WTC11 (cell line): ENCODE results near the gene ITGAE. TPM values are rescaled to one million over a fixed set of nuclear protein-coding genes. Genes with fewer than 3 reads are reported as not detected.

Experiments
- ATAC-seq: fragments of 200-7000 bp; cut with Tn5 transposase; 2 replicates; pipeline ENCODE4 v1.10.0; 2021; ENCODE audit warnings: mild to moderate bottlenecking, moderate library complexity
- CTCF ChIA-PET: fragments of 300-600 bp; sonication (Branson Sonifier 250); formaldehyde crosslinking; loops from one replicate; lab custom pipeline; 2021; ENCODE audit warnings: antibody characterized with exemption; lab: Charles Lee
- POLR2A ChIA-PET: fragments of 350-600 bp; sonication (Branson Sonifier 250); formaldehyde crosslinking; loops from one replicate; lab custom pipeline; 2021; ENCODE audit warnings: antibody characterized with exemption; lab: Charles Lee
- DNase-seq: peaks from one replicate; pipeline ENCODE4 v3.0.0; 2021; ENCODE audit warnings: low spot score
- H3K27ac Mint-ChIP-seq: 2 replicates; pipeline ENCODE4 v1.8.0; 2021; ENCODE audit warnings: mixed read lengths
- H3K27me3 Mint-ChIP-seq: 2 replicates; pipeline ENCODE4 v1.8.0; 2021; ENCODE audit warnings: low read depth, mild to moderate bottlenecking, moderate library complexity, mixed read lengths
- H3K36me3 Mint-ChIP-seq: 2 replicates; pipeline ENCODE4 v1.8.0; 2021; ENCODE audit warnings: mixed read lengths
- H3K4me1 Mint-ChIP-seq: 2 replicates; pipeline ENCODE4 v1.8.0; 2022; ENCODE audit warnings: mixed read lengths
- H3K4me3 Mint-ChIP-seq: 2 replicates; pipeline ENCODE4 v1.8.0; 2021; ENCODE audit warnings: mild to moderate bottlenecking, moderate library complexity, mixed read lengths
- H3K9me3 Mint-ChIP-seq: 2 replicates; pipeline ENCODE4 v1.8.0; 2021; ENCODE audit warnings: mixed read lengths
- AFF4 ChIP-seq: sonication (generic); formaldehyde crosslinking; IDR thresholded peaks from 2 replicates; pipeline ENCODE4 v1.8.1; 2023; ENCODE audit warnings: mild to moderate bottlenecking, missing genetic modification reagents, borderline replicate concordance
- E2F5 ChIP-seq: sonication (generic); formaldehyde crosslinking; IDR thresholded peaks from 2 replicates; pipeline ENCODE4 v1.8.1; 2022; ENCODE audit warnings: mild to moderate bottlenecking, moderate library complexity, missing genetic modification reagents
- ELF4 ChIP-seq: sonication (generic); formaldehyde crosslinking; IDR thresholded peaks from 2 replicates; pipeline ENCODE4 v1.8.1; 2022; ENCODE audit warnings: low read depth, mild to moderate bottlenecking, moderate library complexity, missing genetic modification reagents
- KAT7 ChIP-seq: sonication (generic); formaldehyde crosslinking; IDR thresholded peaks from 2 replicates; pipeline ENCODE4 v1.8.1; 2023; ENCODE audit warnings: missing genetic modification reagents, mild to moderate bottlenecking, borderline replicate concordance
- NFE2L1 ChIP-seq: sonication (generic); formaldehyde crosslinking; IDR thresholded peaks from 2 replicates; pipeline ENCODE4 v1.8.1; 2023; ENCODE audit warnings: missing genetic modification reagents
- OVOL2 ChIP-seq: fragments of 250-450 bp; sonication (Bioruptor Pico); IDR thresholded peaks from 2 replicates; pipeline ENCODE4 v1.9.0; 2021; ENCODE audit warnings: mild to moderate bottlenecking, borderline replicate concordance
- TEAD4 ChIP-seq: sonication (generic); formaldehyde crosslinking; IDR thresholded peaks from 2 replicates; pipeline ENCODE4 v1.8.0; 2022; ENCODE audit warnings: mild to moderate bottlenecking, missing genetic modification reagents
- USF2 ChIP-seq: sonication (generic); formaldehyde crosslinking; IDR thresholded peaks from 2 replicates; pipeline ENCODE4 v1.8.1; 2023; ENCODE audit warnings: mild to moderate bottlenecking, missing genetic modification reagents, moderate library complexity
- ZNF263 ChIP-seq: sonication (generic); formaldehyde crosslinking; IDR thresholded peaks from 2 replicates; pipeline ENCODE4 v1.8.1; 2022; ENCODE audit warnings: low read depth, mild to moderate bottlenecking, moderate library complexity, missing genetic modification reagents
- total RNA-seq: library from RNA; stranded (reverse); gene quantifications from 3 replicates; pipeline ENCODE4 v1.2.3, GENCODE V29; 2021
- TF ChIP-seq, protein P1 (sequence below): fragments of 200-600 bp; IDR thresholded peaks from 2 replicates; pipeline ENCODE4 v1.8.0; 2022; ENCODE audit warnings: antibody characterized with exemption
- TF ChIP-seq, protein P2 (sequence below): sonication (generic); formaldehyde crosslinking; IDR thresholded peaks from 2 replicates; pipeline ENCODE4 v1.8.0; 2022; ENCODE audit warnings: missing genetic modification reagents
- TF ChIP-seq, protein P3 (sequence below): sonication (generic); formaldehyde crosslinking; IDR thresholded peaks from 2 replicates; pipeline ENCODE4 v1.8.1; 2022; ENCODE audit warnings: low read depth, missing genetic modification reagents, borderline replicate concordance
- TF ChIP-seq, protein P4 (sequence below): sonication (generic); formaldehyde crosslinking; conservative IDR thresholded peaks from 2 replicates; pipeline ENCODE4 v1.8.1; 2022; ENCODE audit warnings: mild to moderate bottlenecking, missing genetic modification reagents
- TF ChIP-seq, protein P5 (sequence below): sonication (generic); formaldehyde crosslinking; IDR thresholded peaks from 2 replicates; pipeline ENCODE4 v1.8.1; 2023; ENCODE audit warnings: mild to moderate bottlenecking, missing genetic modification reagents
- TF ChIP-seq, protein P6 (sequence below): sonication (generic); formaldehyde crosslinking; IDR thresholded peaks from 2 replicates; pipeline ENCODE4 v1.8.0; 2023; ENCODE audit warnings: missing genetic modification reagents

Gene ITGAE
- total RNA-seq, 1 experiment from 2014 or later: 19.5 TPM

- TF ChIP-seq, protein P1, sequence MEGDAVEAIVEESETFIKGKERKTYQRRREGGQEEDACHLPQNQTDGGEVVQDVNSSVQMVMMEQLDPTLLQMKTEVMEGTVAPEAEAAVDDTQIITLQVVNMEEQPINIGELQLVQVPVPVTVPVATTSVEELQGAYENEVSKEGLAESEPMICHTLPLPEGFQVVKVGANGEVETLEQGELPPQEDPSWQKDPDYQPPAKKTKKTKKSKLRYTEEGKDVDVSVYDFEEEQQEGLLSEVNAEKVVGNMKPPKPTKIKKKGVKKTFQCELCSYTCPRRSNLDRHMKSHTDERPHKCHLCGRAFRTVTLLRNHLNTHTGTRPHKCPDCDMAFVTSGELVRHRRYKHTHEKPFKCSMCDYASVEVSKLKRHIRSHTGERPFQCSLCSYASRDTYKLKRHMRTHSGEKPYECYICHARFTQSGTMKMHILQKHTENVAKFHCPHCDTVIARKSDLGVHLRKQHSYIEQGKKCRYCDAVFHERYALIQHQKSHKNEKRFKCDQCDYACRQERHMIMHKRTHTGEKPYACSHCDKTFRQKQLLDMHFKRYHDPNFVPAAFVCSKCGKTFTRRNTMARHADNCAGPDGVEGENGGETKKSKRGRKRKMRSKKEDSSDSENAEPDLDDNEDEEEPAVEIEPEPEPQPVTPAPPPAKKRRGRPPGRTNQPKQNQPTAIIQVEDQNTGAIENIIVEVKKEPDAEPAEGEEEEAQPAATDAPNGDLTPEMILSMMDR: no peak
- TF ChIP-seq, protein P2, sequence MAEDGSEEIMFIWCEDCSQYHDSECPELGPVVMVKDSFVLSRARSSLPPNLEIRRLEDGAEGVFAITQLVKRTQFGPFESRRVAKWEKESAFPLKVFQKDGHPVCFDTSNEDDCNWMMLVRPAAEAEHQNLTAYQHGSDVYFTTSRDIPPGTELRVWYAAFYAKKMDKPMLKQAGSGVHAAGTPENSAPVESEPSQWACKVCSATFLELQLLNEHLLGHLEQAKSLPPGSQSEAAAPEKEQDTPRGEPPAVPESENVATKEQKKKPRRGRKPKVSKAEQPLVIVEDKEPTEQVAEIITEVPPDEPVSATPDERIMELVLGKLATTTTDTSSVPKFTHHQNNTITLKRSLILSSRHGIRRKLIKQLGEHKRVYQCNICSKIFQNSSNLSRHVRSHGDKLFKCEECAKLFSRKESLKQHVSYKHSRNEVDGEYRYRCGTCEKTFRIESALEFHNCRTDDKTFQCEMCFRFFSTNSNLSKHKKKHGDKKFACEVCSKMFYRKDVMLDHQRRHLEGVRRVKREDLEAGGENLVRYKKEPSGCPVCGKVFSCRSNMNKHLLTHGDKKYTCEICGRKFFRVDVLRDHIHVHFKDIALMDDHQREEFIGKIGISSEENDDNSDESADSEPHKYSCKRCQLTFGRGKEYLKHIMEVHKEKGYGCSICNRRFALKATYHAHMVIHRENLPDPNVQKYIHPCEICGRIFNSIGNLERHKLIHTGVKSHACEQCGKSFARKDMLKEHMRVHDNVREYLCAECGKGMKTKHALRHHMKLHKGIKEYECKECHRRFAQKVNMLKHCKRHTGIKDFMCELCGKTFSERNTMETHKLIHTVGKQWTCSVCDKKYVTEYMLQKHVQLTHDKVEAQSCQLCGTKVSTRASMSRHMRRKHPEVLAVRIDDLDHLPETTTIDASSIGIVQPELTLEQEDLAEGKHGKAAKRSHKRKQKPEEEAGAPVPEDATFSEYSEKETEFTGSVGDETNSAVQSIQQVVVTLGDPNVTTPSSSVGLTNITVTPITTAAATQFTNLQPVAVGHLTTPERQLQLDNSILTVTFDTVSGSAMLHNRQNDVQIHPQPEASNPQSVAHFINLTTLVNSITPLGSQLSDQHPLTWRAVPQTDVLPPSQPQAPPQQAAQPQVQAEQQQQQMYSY: no peak
- TF ChIP-seq, protein P3, sequence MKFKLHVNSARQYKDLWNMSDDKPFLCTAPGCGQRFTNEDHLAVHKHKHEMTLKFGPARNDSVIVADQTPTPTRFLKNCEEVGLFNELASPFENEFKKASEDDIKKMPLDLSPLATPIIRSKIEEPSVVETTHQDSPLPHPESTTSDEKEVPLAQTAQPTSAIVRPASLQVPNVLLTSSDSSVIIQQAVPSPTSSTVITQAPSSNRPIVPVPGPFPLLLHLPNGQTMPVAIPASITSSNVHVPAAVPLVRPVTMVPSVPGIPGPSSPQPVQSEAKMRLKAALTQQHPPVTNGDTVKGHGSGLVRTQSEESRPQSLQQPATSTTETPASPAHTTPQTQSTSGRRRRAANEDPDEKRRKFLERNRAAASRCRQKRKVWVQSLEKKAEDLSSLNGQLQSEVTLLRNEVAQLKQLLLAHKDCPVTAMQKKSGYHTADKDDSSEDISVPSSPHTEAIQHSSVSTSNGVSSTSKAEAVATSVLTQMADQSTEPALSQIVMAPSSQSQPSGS (CRISPR knock-in tag): no peak
- TF ChIP-seq NFE2L1: no peak
- TF ChIP-seq TEAD4 (CRISPR knock-in tag): peak; percentile 82
- no peak for TF ChIP-seq USF2
- TF ChIP-seq ELF4: no peak
These were observed 105.1 kb downstream of the ITGAE start, which contains the start of gene P2RX5 (continued) for GRCh38 chr17:3695723-3696411.

- TF ChIP-seq KAT7 (CRISPR knock-in tag): 0 out of 2 replicates have a peak, but pooled peaks have one; percentile 46
- TF ChIP-seq, protein P4, sequence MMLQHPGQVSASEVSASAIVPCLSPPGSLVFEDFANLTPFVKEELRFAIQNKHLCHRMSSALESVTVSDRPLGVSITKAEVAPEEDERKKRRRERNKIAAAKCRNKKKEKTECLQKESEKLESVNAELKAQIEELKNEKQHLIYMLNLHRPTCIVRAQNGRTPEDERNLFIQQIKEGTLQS (CRISPR knock-in tag): no peak
- ChIA-PET POLR2A (interaction anchor here (0.6 to 1.6 kb wide), 6 partner anchors 16 to 379 kb away, joined by 3 to 6 read pairs (median 3); partner anchors contain the start of gene HASPIN), CTCF (interaction anchor here (1.0 to 5.0 kb wide), 10 partner anchors 12 to 162 kb away, joined by 3 to 85 read pairs (median 6); partner anchors contain the start of genes HASPIN and SHPK)
- Mint-ChIP-seq H3K36me3 (no peaks in the 10 kb centered on the region), H3K27ac (no peak overlapping the region), H3K4me1 (peaks cover 10% of the 10 kb centered on the region), H3K27me3 (peaks cover 35% of the 10 kb centered on the region), H3K9me3 (0 out of 2 replicates have a peak, but pooled peaks cover 7% of the 10 kb centered on the region), H3K4me3 (peak overlapping the region; percentile 63)
- ATAC-seq: no peak
- no peak for DNase-seq
These were observed 105.8 kb downstream of the ITGAE start for GRCh38 chr17:3695129-3695722.

GRCh38 chr17:3693829-3694231, 107.2 kb downstream of the ITGAE start:
- Mint-ChIP-seq H3K9me3 (0 out of 2 replicates have a peak, but pooled peaks cover 7% of the 10 kb centered on the region), H3K36me3 (no peaks in the 10 kb centered on the region), H3K27me3 (peaks cover 35% of the 10 kb centered on the region), H3K27ac (no peak overlapping the region), H3K4me3 (no peak overlapping the region), H3K4me1 (peaks cover 10% of the 10 kb centered on the region)
- POLR2A ChIA-PET: no interaction called here
- CTCF ChIA-PET: interaction anchor here (5.0 kb wide), 1 partner anchor 11 kb away, joined by 85 read pairs; no protein-coding TSS in a partner anchor
- no peak for ATAC-seq
- DNase-seq: no peak
- TF ChIP-seq TEAD4 (CRISPR knock-in tag): no peak
- no peak for TF ChIP-seq ZNF263 (CRISPR knock-in tag)
- TF ChIP-seq E2F5: no peak
- TF ChIP-seq, protein P5, sequence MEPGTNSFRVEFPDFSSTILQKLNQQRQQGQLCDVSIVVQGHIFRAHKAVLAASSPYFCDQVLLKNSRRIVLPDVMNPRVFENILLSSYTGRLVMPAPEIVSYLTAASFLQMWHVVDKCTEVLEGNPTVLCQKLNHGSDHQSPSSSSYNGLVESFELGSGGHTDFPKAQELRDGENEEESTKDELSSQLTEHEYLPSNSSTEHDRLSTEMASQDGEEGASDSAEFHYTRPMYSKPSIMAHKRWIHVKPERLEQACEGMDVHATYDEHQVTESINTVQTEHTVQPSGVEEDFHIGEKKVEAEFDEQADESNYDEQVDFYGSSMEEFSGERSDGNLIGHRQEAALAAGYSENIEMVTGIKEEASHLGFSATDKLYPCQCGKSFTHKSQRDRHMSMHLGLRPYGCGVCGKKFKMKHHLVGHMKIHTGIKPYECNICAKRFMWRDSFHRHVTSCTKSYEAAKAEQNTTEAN (CRISPR knock-in tag): no peak
- no peak for TF ChIP-seq AFF4 (CRISPR knock-in tag)
- TF ChIP-seq, protein P6, sequence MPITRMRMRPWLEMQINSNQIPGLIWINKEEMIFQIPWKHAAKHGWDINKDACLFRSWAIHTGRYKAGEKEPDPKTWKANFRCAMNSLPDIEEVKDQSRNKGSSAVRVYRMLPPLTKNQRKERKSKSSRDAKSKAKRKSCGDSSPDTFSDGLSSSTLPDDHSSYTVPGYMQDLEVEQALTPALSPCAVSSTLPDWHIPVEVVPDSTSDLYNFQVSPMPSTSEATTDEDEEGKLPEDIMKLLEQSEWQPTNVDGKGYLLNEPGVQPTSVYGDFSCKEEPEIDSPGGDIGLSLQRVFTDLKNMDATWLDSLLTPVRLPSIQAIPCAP (CRISPR knock-in tag): no peak
- TF ChIP-seq OVOL2 (CRISPR knock-in tag): no peak
